ENCODE measurements around the gene STAB1. TPM values are rescaled to one million over a fixed set of nuclear protein-coding genes. Genes with fewer than 3 reads are reported as not detected.

STAB1 gene
- total RNA-seq, 1 donor from 2014 or later: 67.2 TPM

GRCh38 chr3:52514576-52514975 lies 19.4 kb downstream of the STAB1 start:
- no peak for DNase-seq
- Histone ChIP-seq H3K4me3 (no peak overlapping the region), H3K9me3 (replicated peaks) (no peaks in the 10 kb centered on the region), H3K27ac (replicated peaks) (no peak overlapping the region), H3K4me1 (peaks cover 12% of the 10 kb centered on the region), H3K36me3 (peaks cover 1% of the 10 kb centered on the region), H3K27me3 (ENCODE audit: low read depth) (no peaks in the 10 kb centered on the region)
- intact Hi-C loops (cut with micrococcal nuclease): no loop called here
- no peak for TF ChIP-seq CTCF (IDR thresholded peaks at IDR 0.05; ENCODE audit: borderline replicate concordance)

GRCh38 chr3:52515192-52515591 lies 20.1 kb downstream of the STAB1 start:
- intact Hi-C loops (cut with micrococcal nuclease): no loop called here
- Histone ChIP-seq H3K4me3 (no peak overlapping the region), H3K36me3 (peaks cover 7% of the 10 kb centered on the region), H3K9me3 (replicated peaks) (no peaks in the 10 kb centered on the region), H3K27ac (replicated peaks) (no peak overlapping the region), H3K27me3 (ENCODE audit: low read depth) (no peaks in the 10 kb centered on the region), H3K4me1 (peaks cover 12% of the 10 kb centered on the region)
- no peak for TF ChIP-seq CTCF (IDR thresholded peaks at IDR 0.05; ENCODE audit: borderline replicate concordance)
- DNase-seq: no peak

- peaks cover 7% of the 10 kb centered on the region for H3K36me3 ChIP-seq
- no peak for DNase-seq
- no peak for TF ChIP-seq CTCF (IDR thresholded peaks at IDR 0.05; ENCODE audit: borderline replicate concordance)
- H3K27me3 ChIP-seq (ENCODE audit: low read depth): no peaks in the 10 kb centered on the region
- no peak overlapping the region for H3K4me3 ChIP-seq
- H3K27ac ChIP-seq (replicated peaks): no peak overlapping the region
- no peaks in the 10 kb centered on the region for H3K9me3 ChIP-seq (replicated peaks)
- peaks cover 12% of the 10 kb centered on the region for H3K4me1 ChIP-seq
- intact Hi-C loops (cut with micrococcal nuclease): no loop called here
Measured at GRCh38 chr3:52516509-52517195, 21.5 kb downstream of the STAB1 start.

- Histone ChIP-seq H3K27me3 (ENCODE audit: low read depth) (no peaks in the 10 kb centered on the region), H3K27ac (replicated peaks) (no peak overlapping the region), H3K9me3 (replicated peaks) (no peaks in the 10 kb centered on the region), H3K4me1 (peaks cover 12% of the 10 kb centered on the region), H3K36me3 (peaks cover 7% of the 10 kb centered on the region), H3K4me3 (peak overlapping the region; percentile 49)
- no peak for TF ChIP-seq CTCF (IDR thresholded peaks at IDR 0.05; ENCODE audit: borderline replicate concordance)
- DNase-seq: no peak
- intact Hi-C loops (cut with micrococcal nuclease): no loop called here
Measured at GRCh38 chr3:52517796-52518722, 22.9 kb downstream of the STAB1 start.

GRCh38 chr3:52518723-52519444 lies 23.7 kb downstream of the STAB1 start:
- TF ChIP-seq CTCF (IDR thresholded peaks at IDR 0.05; ENCODE audit: borderline replicate concordance): no peak
- no peak for DNase-seq
- Histone ChIP-seq H3K27ac (replicated peaks) (no peak overlapping the region), H3K27me3 (ENCODE audit: low read depth) (no peaks in the 10 kb centered on the region), H3K36me3 (peaks cover 15% of the 10 kb centered on the region), H3K9me3 (replicated peaks) (no peaks in the 10 kb centered on the region), H3K4me3 (peak overlapping the region; percentile 49), H3K4me1 (peaks cover 12% of the 10 kb centered on the region)
- intact Hi-C loops (cut with micrococcal nuclease): no loop called here

Measured in left ventricle myocardium inferior (tissue), 1 donor.